ENCODE results near the gene OR56B1. TPM values are rescaled to one million over a fixed set of nuclear protein-coding genes. Genes with fewer than 3 reads are reported as not detected.
A peak's percentile ranks its signal among the peaks of the same experiment; 100 is the strongest.
"Not testable (repeated sequence)": the region's sequence is repeated elsewhere in the genome, so short reads cannot be mapped to it uniquely, and the experiment has no call there.

The OR56B1 gene
- polyA plus RNA-seq (2013, experiment 1 of 2) = not detected
- not detected for polyA plus RNA-seq (2013, experiment 2 of 2)

- WGBS, 2 experiments (ENCODE audit: insufficient coverage in 2 of 2) = 63 to 89% methylated on average over 1 of the region's 1 CpG
- no peak within 1 kb of the TSS for H3K4me3 ChIP-seq (ENCODE audit: extremely low read depth, insufficient read depth, low read length, poor library complexity, severe bottlenecking)
- no peaks in the 10 kb centered on the region for H3K4me1 ChIP-seq (ENCODE audit: control insufficient read depth, insufficient read depth, low read length, poor library complexity, severe bottlenecking)
- no peaks in the 10 kb centered on the region for H3K9me3 ChIP-seq (ENCODE audit: control insufficient read depth, low read length)
- no peaks in the 10 kb centered on the region for H3K36me3 ChIP-seq (ENCODE audit: control insufficient read depth, insufficient read depth, low read length)
- no peak within 1 kb of the TSS for H3K27ac ChIP-seq (ENCODE audit: low read depth, low read length, severe bottlenecking)
These were observed at the start of gene OR56B1 for GRCh38 chr11:5736396-5736795. TSS of gene OR56B1 (plus strand) at chr11:5736448. CDS start at chr11:5736517, 69 bp downstream.

GRCh38 chr11:5688482-5688881 lies 47.8 kb upstream of the OR56B1 start:
- Histone ChIP-seq H3K9me3 (ENCODE audit: control insufficient read depth, low read length) (peaks cover 4% of the 10 kb centered on the region), H3K36me3 (ENCODE audit: control insufficient read depth, insufficient read depth, low read length) (no peaks in the 10 kb centered on the region), H3K4me1 (ENCODE audit: control insufficient read depth, insufficient read depth, low read length, poor library complexity, severe bottlenecking) (peaks cover 16% of the 10 kb centered on the region), H3K4me3 (ENCODE audit: extremely low read depth, insufficient read depth, low read length, poor library complexity, severe bottlenecking) (no peak overlapping the region), H3K27ac (ENCODE audit: low read depth, low read length, severe bottlenecking) (no peak overlapping the region)
- 100% methylated on average over 1 of the region's 1 CpG; no CpG with 5 or more reads in 1 of the 2 experiments for WGBS, 2 experiments (ENCODE audit: insufficient coverage in 2 of 2)

- peaks cover 4% of the 10 kb centered on the region for H3K9me3 ChIP-seq (ENCODE audit: control insufficient read depth, low read length)
- no peaks in the 10 kb centered on the region for H3K36me3 ChIP-seq (ENCODE audit: control insufficient read depth, insufficient read depth, low read length)
- H3K27ac ChIP-seq (ENCODE audit: low read depth, low read length, severe bottlenecking) = peak within 1 kb of the TSS; percentile 45
- WGBS, 2 experiments (ENCODE audit: insufficient coverage in 2 of 2) = 70% methylated on average over 2 of the region's 2 CpGs; no CpG with 5 or more reads in 1 of the 2 experiments
- no peak within 1 kb of the TSS for H3K4me3 ChIP-seq (ENCODE audit: extremely low read depth, insufficient read depth, low read length, poor library complexity, severe bottlenecking)
- H3K4me1 ChIP-seq (ENCODE audit: control insufficient read depth, insufficient read depth, low read length, poor library complexity, severe bottlenecking) = peaks cover 16% of the 10 kb centered on the region
These were observed 46.7 kb upstream of the OR56B1 start, which contains the start of gene TRIM22 for GRCh38 chr11:5689551-5689983. TSS of gene TRIM22 (plus strand) at chr11:5689790. CDS start at chr11:5696233, 6,443 bp downstream.

- 35 to 50% methylated on average over 1 to 2 of the region's 5 CpGs for WGBS, 2 experiments (ENCODE audit: insufficient coverage in 2 of 2)
- peak overlapping the region; percentile 45 for H3K27ac ChIP-seq (ENCODE audit: low read depth, low read length, severe bottlenecking)
- H3K9me3 ChIP-seq (ENCODE audit: control insufficient read depth, low read length) = peaks cover 4% of the 10 kb centered on the region
- H3K36me3 ChIP-seq (ENCODE audit: control insufficient read depth, insufficient read depth, low read length) = no peaks in the 10 kb centered on the region
- H3K4me3 ChIP-seq (ENCODE audit: extremely low read depth, insufficient read depth, low read length, poor library complexity, severe bottlenecking) = no peak overlapping the region
- H3K4me1 ChIP-seq (ENCODE audit: control insufficient read depth, insufficient read depth, low read length, poor library complexity, severe bottlenecking) = peaks cover 16% of the 10 kb centered on the region
These were observed 46.0 kb upstream of the OR56B1 start for GRCh38 chr11:5690216-5690615.

GRCh38 chr11:5690736-5691135 lies 45.5 kb upstream of the OR56B1 start:
- H3K4me3 ChIP-seq (ENCODE audit: extremely low read depth, insufficient read depth, low read length, poor library complexity, severe bottlenecking) = no peak overlapping the region
- H3K9me3 ChIP-seq (ENCODE audit: control insufficient read depth, low read length) = peaks cover 4% of the 10 kb centered on the region
- peaks cover 14% of the 10 kb centered on the region for H3K4me1 ChIP-seq (ENCODE audit: control insufficient read depth, insufficient read depth, low read length, poor library complexity, severe bottlenecking)
- WGBS, 2 experiments (ENCODE audit: insufficient coverage in 2 of 2) = 96 to 100% methylated on average over 4 of the region's 5 CpGs
- no peaks in the 10 kb centered on the region for H3K36me3 ChIP-seq (ENCODE audit: control insufficient read depth, insufficient read depth, low read length)
- peak overlapping the region; percentile 36 for H3K27ac ChIP-seq (ENCODE audit: low read depth, low read length, severe bottlenecking)

- not testable (repeated sequence) for H3K4me3 ChIP-seq (ENCODE audit: extremely low read depth, insufficient read depth, low read length, poor library complexity, severe bottlenecking); H3K9me3 ChIP-seq (ENCODE audit: control insufficient read depth, low read length); H3K36me3 ChIP-seq (ENCODE audit: control insufficient read depth, insufficient read depth, low read length)
- Histone ChIP-seq H3K27ac (ENCODE audit: low read depth, low read length, severe bottlenecking) (peak overlapping the region; percentile 36), H3K4me1 (ENCODE audit: control insufficient read depth, insufficient read depth, low read length, poor library complexity, severe bottlenecking) (peaks cover 13% of the 10 kb centered on the region)
- WGBS, 2 experiments (ENCODE audit: insufficient coverage in 2 of 2) = 97 to 100% methylated on average over 2 of the region's 12 CpGs
These were observed 44.8 kb upstream of the OR56B1 start for GRCh38 chr11:5691238-5691963.

- Histone ChIP-seq H3K4me3 (ENCODE audit: extremely low read depth, insufficient read depth, low read length, poor library complexity, severe bottlenecking) (no peak overlapping the region), H3K4me1 (ENCODE audit: control insufficient read depth, insufficient read depth, low read length, poor library complexity, severe bottlenecking) (peaks cover 13% of the 10 kb centered on the region), H3K9me3 (ENCODE audit: control insufficient read depth, low read length) (peaks cover 4% of the 10 kb centered on the region), H3K36me3 (ENCODE audit: control insufficient read depth, insufficient read depth, low read length) (no peaks in the 10 kb centered on the region), H3K27ac (ENCODE audit: low read depth, low read length, severe bottlenecking) (no peak overlapping the region)
- WGBS, 2 experiments (ENCODE audit: insufficient coverage in 2 of 2) = no CpG with 5 or more reads among the region's 3 CpGs
These were observed 44.3 kb upstream of the OR56B1 start for GRCh38 chr11:5691964-5692361.

- H3K4me3 ChIP-seq (ENCODE audit: extremely low read depth, insufficient read depth, low read length, poor library complexity, severe bottlenecking) = no peak overlapping the region
- 100% methylated on average over 1 of the region's 1 CpG; no CpG with 5 or more reads in 1 of the 2 experiments for WGBS, 2 experiments (ENCODE audit: insufficient coverage in 2 of 2)
- peaks cover 11% of the 10 kb centered on the region for H3K4me1 ChIP-seq (ENCODE audit: control insufficient read depth, insufficient read depth, low read length, poor library complexity, severe bottlenecking)
- H3K36me3 ChIP-seq (ENCODE audit: control insufficient read depth, insufficient read depth, low read length) = no peaks in the 10 kb centered on the region
- H3K27ac ChIP-seq (ENCODE audit: low read depth, low read length, severe bottlenecking) = no peak overlapping the region
- peaks cover 4% of the 10 kb centered on the region for H3K9me3 ChIP-seq (ENCODE audit: control insufficient read depth, low read length)
These were observed 41.6 kb upstream of the OR56B1 start for GRCh38 chr11:5694642-5695041.

GRCh38 chr11:5695580-5695979 lies 40.7 kb upstream of the OR56B1 start:
- WGBS, 2 experiments (ENCODE audit: insufficient coverage in 2 of 2) = 100% methylated on average over 1 of the region's 1 CpG

GRCh38 chr11:5696210-5696609 lies 40.0 kb upstream of the OR56B1 start:
- 97 to 100% methylated on average over 2 of the region's 2 CpGs for WGBS, 2 experiments (ENCODE audit: insufficient coverage in 2 of 2)
- Histone ChIP-seq H3K9me3 (ENCODE audit: control insufficient read depth, low read length) (no peaks in the 10 kb centered on the region), H3K4me1 (ENCODE audit: control insufficient read depth, insufficient read depth, low read length, poor library complexity, severe bottlenecking) (peaks cover 3% of the 10 kb centered on the region), H3K4me3 (ENCODE audit: extremely low read depth, insufficient read depth, low read length, poor library complexity, severe bottlenecking) (no peak overlapping the region), H3K36me3 (ENCODE audit: control insufficient read depth, insufficient read depth, low read length) (no peaks in the 10 kb centered on the region), H3K27ac (ENCODE audit: low read depth, low read length, severe bottlenecking) (no peak overlapping the region)

More at GRCh38 chr11:5695580-5695979, 40.7 kb upstream of the OR56B1 start:
- Histone ChIP-seq H3K4me3 (ENCODE audit: extremely low read depth, insufficient read depth, low read length, poor library complexity, severe bottlenecking) (no peak overlapping the region), H3K36me3 (ENCODE audit: control insufficient read depth, insufficient read depth, low read length) (no peaks in the 10 kb centered on the region), H3K9me3 (ENCODE audit: control insufficient read depth, low read length) (no peaks in the 10 kb centered on the region), H3K4me1 (ENCODE audit: control insufficient read depth, insufficient read depth, low read length, poor library complexity, severe bottlenecking) (peaks cover 3% of the 10 kb centered on the region), H3K27ac (ENCODE audit: low read depth, low read length, severe bottlenecking) (no peak overlapping the region)

- no peaks in the 10 kb centered on the region for H3K9me3 ChIP-seq (ENCODE audit: control insufficient read depth, low read length)
- H3K27ac ChIP-seq (ENCODE audit: low read depth, low read length, severe bottlenecking) = no peak overlapping the region
- peaks cover 3% of the 10 kb centered on the region for H3K4me1 ChIP-seq (ENCODE audit: control insufficient read depth, insufficient read depth, low read length, poor library complexity, severe bottlenecking)
- no peak overlapping the region for H3K4me3 ChIP-seq (ENCODE audit: extremely low read depth, insufficient read depth, low read length, poor library complexity, severe bottlenecking)
- WGBS, 2 experiments (ENCODE audit: insufficient coverage in 2 of 2) = 85 to 100% methylated on average over 4 of the region's 7 CpGs
- H3K36me3 ChIP-seq (ENCODE audit: control insufficient read depth, insufficient read depth, low read length) = no peaks in the 10 kb centered on the region
These were observed 38.0 kb upstream of the OR56B1 start for GRCh38 chr11:5698281-5698680.

All from mesodermal cell (in vitro differentiated cells).